Measurements from ENCODE around the gene ZBTB45. TPM values are rescaled to one million over a fixed set of nuclear protein-coding genes. Genes with fewer than 3 reads are reported as not detected.

Gene ZBTB45
- polyA plus RNA-seq, 1 experiment, result 4.2 TPM

DNA sequence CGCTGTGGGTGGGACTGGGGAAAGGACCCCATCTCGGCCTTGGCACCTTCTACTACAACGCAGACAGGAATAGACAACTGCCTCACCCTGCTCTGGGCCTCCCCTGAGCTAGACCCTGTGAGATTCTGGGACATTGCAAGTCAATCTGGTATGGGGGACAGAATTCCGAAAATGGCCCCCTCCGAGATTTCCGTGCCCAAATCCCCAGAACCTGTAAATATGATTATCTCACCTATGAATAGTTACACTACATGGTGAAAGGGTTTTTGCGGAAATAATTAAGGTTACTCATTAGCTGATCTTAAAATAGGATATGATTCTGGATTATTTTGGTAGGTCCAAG, 618 bp upstream of the ZBTB45 start:
- DNase-seq (ENCODE audit: low read depth, low spot score), result no peak
- Histone ChIP-seq H3K4me3 (ENCODE audit: low read depth, low read length) (peak overlapping the region; percentile 89), H3K27ac (ENCODE audit: low read depth, low read length) (peak overlapping the region; percentile 93), H3K27me3 (ENCODE audit: control insufficient read depth, insufficient read depth, low read length) (no peaks in the 10 kb centered on the region), H3K9me3 (ENCODE audit: control insufficient read depth, insufficient read depth, low read length) (no peaks in the 10 kb centered on the region; the same call in 1 of the 2 replicates)
- ChIA-PET POLR2A (interaction anchor here (0.8 to 3.9 kb wide), 18 partner anchors 13 to 242 kb away, joined by 3 to 54 read pairs (median 4); partner anchors contain the start of genes CHMP2A, TRIM28, UBE2M and ZNF324B), CTCF (interaction anchor here (0.9 to 4.1 kb wide), 14 partner anchors 9 to 118 kb away, joined by 3 to 22 read pairs (median 4); partner anchors contain the start of genes CHMP2A, TRIM28 and UBE2M)
- TF ChIP-seq, protein P1, sequence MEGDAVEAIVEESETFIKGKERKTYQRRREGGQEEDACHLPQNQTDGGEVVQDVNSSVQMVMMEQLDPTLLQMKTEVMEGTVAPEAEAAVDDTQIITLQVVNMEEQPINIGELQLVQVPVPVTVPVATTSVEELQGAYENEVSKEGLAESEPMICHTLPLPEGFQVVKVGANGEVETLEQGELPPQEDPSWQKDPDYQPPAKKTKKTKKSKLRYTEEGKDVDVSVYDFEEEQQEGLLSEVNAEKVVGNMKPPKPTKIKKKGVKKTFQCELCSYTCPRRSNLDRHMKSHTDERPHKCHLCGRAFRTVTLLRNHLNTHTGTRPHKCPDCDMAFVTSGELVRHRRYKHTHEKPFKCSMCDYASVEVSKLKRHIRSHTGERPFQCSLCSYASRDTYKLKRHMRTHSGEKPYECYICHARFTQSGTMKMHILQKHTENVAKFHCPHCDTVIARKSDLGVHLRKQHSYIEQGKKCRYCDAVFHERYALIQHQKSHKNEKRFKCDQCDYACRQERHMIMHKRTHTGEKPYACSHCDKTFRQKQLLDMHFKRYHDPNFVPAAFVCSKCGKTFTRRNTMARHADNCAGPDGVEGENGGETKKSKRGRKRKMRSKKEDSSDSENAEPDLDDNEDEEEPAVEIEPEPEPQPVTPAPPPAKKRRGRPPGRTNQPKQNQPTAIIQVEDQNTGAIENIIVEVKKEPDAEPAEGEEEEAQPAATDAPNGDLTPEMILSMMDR (IDR thresholded peaks at IDR 0.05; ENCODE audit: low read depth, low read length), result no peak

DNA sequence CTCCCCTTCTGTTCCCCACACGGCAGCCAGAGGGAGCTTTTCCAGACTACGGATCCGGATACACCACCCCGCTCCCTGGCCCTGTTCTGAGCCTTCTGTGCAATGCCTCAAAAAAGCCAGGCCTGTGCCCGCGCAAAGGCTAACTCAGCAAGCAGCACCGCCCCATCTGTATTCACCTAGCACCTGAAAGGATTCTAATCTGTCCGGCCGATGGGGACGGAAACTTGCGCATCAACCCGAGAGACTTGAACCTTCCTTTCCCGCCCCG, 589 bp downstream of the ZBTB45 start:
- ChIA-PET CTCF (interaction anchor here (0.7 to 4.1 kb wide), 16 partner anchors 10 to 155 kb away, joined by 3 to 22 read pairs (median 6); partner anchors contain the start of genes CHMP2A, TRIM28 and UBE2M), POLR2A (interaction anchor here (0.7 to 3.9 kb wide), 10 partner anchors 19 to 214 kb away, joined by 3 to 54 read pairs (median 7); partner anchors contain the start of genes CHMP2A, ERVK3-1, TRIM28 and UBE2M)
- TF ChIP-seq, protein P1 (IDR thresholded peaks at IDR 0.05; ENCODE audit: low read depth, low read length), result peak; percentile 85
- no peak for DNase-seq (ENCODE audit: low read depth, low spot score)
- no peaks in the 10 kb centered on the region; the same call in 1 of the 2 replicates for H3K9me3 ChIP-seq (ENCODE audit: control insufficient read depth, insufficient read depth, low read length)
- H3K27ac ChIP-seq (ENCODE audit: low read depth, low read length), result peak overlapping the region; percentile 93
- no peaks in the 10 kb centered on the region for H3K27me3 ChIP-seq (ENCODE audit: control insufficient read depth, insufficient read depth, low read length)
- peak overlapping the region; percentile 89 for H3K4me3 ChIP-seq (ENCODE audit: low read depth, low read length)

DNA sequence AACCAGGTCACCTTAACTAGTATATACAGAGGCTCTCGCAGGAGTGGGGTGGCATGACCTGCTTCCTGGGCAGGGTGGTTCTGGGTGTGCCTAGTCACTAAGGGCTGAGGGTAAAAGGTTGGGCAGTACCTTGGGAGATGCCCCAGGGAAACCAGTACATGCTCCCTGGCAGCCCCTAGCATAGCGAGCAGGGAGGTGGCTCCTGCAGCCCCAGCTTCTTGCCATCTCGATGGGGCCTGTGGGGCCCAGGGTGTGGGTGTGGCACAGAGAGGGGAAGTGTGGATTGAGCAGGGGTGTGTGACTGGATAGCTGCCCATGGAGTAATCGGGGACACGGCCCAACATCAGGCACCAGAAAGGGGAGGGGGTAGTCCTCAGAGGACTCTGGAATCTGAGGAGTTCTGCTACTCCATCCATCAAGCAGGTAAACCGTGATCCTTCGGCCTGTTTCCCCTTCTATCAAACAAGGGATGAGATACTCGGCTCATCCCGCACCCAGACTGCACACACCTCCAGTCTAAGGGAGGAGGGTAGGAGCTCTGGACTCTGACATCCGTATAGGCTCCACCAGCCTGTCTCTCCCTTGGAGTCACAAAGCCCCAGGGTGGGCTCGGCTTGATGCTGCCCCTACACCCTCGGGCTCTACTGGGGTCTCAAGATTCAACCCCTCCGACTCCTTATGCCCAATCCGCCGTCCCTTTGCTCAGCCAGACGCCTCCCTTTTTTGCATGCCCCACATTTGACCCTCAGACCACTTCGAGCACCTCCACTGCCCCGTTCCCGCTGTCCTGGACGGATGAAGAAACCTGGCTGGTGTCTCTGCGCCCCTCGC, 1.1 kb downstream of the ZBTB45 start:
- Histone ChIP-seq H3K27me3 (ENCODE audit: control insufficient read depth, insufficient read depth, low read length) (no peaks in the 10 kb centered on the region), H3K27ac (ENCODE audit: low read depth, low read length) (peak overlapping the region; percentile 93), H3K9me3 (ENCODE audit: control insufficient read depth, insufficient read depth, low read length) (no peaks in the 10 kb centered on the region; the same call in 1 of the 2 replicates), H3K4me3 (ENCODE audit: low read depth, low read length) (peak overlapping the region; percentile 89)
- CTCF ChIA-PET, result interaction anchor here (0.5 to 4.1 kb wide), 17 partner anchors 9 to 154 kb away, joined by 3 to 22 read pairs (median 5); partner anchors contain the start of genes CHMP2A, TRIM28 and UBE2M
- no peak for DNase-seq (ENCODE audit: low read depth, low spot score)
- POLR2A ChIA-PET, result interaction anchor here (0.7 to 3.9 kb wide), 8 partner anchors 19 to 214 kb away, joined by 3 to 54 read pairs (median 8); partner anchors contain the start of genes CHMP2A, ERVK3-1, TRIM28 and UBE2M
- TF ChIP-seq, protein P1 (IDR thresholded peaks at IDR 0.05; ENCODE audit: low read depth, low read length), result no peak

DNA sequence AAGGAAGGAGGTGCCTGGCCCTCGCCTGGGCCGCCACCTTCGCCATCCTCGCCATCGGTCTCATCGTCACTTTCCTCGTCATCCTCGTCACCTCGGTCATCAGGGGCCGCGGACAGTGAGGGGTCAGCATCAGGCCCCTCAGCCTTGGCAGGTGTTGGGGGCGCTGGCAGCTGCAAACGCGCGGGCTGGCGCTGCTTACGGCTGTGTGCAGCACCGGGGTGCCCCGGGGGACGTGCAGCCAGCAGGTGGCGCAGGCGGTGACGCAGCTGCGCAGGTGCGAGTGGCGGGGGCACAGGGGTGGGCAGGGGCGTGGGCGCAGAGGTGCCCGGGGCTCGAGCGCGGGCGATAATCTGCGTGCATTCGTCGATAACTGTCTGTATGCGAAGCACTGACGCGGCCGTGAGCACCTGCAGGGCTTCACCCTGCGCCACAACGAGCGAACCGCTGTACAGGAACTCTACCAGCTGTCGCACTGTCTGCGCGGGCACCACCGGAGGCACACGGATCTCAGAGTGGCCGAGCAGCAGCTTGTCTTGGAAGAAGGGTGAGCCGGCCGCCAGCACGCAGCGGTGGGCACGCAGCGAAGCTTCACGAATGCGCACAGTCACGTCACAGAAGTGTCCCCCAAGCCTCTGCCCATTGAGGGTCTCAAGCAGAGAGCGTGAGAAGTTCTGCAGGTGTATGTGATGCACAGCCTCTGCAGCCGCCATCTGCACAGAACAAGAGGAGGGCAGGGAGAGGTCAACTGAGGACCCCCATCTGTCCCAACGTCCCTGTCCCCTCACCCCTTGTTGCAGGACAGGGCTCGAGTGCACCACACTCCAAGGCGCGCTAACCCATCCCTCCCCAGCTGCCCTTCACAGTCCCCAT, 2.4 kb downstream of the ZBTB45 start:
- Histone ChIP-seq H3K27me3 (ENCODE audit: control insufficient read depth, insufficient read depth, low read length) (no peaks in the 10 kb centered on the region), H3K9me3 (ENCODE audit: control insufficient read depth, insufficient read depth, low read length) (no peaks in the 10 kb centered on the region; the same call in 1 of the 2 replicates), H3K4me3 (ENCODE audit: low read depth, low read length) (no peak overlapping the region), H3K27ac (ENCODE audit: low read depth, low read length) (no peak overlapping the region)
- CTCF ChIA-PET, result interaction anchor here (2.2 to 4.1 kb wide), 2 partner anchors 8 to 64 kb away, joined by 16 to 22 read pairs; no protein-coding TSS in a partner anchor
- TF ChIP-seq, protein P1 (IDR thresholded peaks at IDR 0.05; ENCODE audit: low read depth, low read length), result no peak
- POLR2A ChIA-PET, result interaction anchor here (3.9 kb wide), 1 partner anchor 27 kb away, joined by 54 read pairs; the partner anchor contains the start of gene TRIM28
- DNase-seq (ENCODE audit: low read depth, low spot score), result no peak

All from AG04450 (cell line).